ENCODE data around the gene NKX6-2. TPM values are rescaled to one million over a fixed set of nuclear protein-coding genes. Genes with fewer than 3 reads are reported as not detected.

Gene NKX6-2
- total RNA-seq, 4 donors from 2014 or later, result 0.14 TPM; not detected in 3

GRCh38 chr10:132740588-132740987, 45.4 kb downstream of the NKX6-2 start:
- no peak for TF ChIP-seq POLR2A (IDR thresholded peaks at IDR 0.05)
- TF ChIP-seq, protein P1, sequence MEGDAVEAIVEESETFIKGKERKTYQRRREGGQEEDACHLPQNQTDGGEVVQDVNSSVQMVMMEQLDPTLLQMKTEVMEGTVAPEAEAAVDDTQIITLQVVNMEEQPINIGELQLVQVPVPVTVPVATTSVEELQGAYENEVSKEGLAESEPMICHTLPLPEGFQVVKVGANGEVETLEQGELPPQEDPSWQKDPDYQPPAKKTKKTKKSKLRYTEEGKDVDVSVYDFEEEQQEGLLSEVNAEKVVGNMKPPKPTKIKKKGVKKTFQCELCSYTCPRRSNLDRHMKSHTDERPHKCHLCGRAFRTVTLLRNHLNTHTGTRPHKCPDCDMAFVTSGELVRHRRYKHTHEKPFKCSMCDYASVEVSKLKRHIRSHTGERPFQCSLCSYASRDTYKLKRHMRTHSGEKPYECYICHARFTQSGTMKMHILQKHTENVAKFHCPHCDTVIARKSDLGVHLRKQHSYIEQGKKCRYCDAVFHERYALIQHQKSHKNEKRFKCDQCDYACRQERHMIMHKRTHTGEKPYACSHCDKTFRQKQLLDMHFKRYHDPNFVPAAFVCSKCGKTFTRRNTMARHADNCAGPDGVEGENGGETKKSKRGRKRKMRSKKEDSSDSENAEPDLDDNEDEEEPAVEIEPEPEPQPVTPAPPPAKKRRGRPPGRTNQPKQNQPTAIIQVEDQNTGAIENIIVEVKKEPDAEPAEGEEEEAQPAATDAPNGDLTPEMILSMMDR (IDR thresholded peaks at IDR 0.05), result no peak
- no peaks in the 10 kb centered on the region for H3K9me3 ChIP-seq
- H3K4me3 ChIP-seq, result no peak overlapping the region
- H3K36me3 ChIP-seq, result no peaks in the 10 kb centered on the region
- no peaks in the 10 kb centered on the region for H3K27me3 ChIP-seq
- intact Hi-C loops (cut with DNase I; ENCODE audit: low total_unique reads), result no loop called here
- DNase-seq, result no peak
- no peak overlapping the region for H3K27ac ChIP-seq
- no peaks in the 10 kb centered on the region for H3K4me1 ChIP-seq

DNA sequence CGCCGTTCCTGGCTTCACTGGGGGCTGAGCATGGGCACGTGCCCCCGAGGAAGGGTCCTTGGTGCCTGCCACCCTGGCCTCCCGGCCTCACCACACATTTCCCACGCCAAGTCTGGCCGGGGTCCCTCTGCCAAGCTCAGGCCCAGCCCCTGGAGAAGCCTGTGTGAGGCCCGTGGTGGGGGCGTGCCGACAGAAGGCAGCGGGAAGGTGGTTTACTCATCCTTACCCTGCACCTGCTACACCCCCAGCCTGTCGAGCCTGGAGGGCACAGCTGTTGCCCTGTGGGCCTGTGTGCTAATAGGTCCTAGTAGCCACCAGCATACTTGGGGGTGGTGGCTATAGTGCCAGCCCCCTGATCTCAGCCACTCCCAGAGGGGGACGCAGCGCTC, 46.7 kb downstream of the NKX6-2 start:
- DNase-seq, result no peak
- Histone ChIP-seq H3K4me3 (no peak overlapping the region), H3K9me3 (no peaks in the 10 kb centered on the region), H3K36me3 (no peaks in the 10 kb centered on the region), H3K27ac (no peak overlapping the region), H3K4me1 (no peaks in the 10 kb centered on the region), H3K27me3 (no peaks in the 10 kb centered on the region)
- TF ChIP-seq, protein P1 (IDR thresholded peaks at IDR 0.05), result no peak
- no peak for TF ChIP-seq POLR2A (IDR thresholded peaks at IDR 0.05)
- intact Hi-C loops (cut with DNase I; ENCODE audit: low total_unique reads), result no loop called here

DNA sequence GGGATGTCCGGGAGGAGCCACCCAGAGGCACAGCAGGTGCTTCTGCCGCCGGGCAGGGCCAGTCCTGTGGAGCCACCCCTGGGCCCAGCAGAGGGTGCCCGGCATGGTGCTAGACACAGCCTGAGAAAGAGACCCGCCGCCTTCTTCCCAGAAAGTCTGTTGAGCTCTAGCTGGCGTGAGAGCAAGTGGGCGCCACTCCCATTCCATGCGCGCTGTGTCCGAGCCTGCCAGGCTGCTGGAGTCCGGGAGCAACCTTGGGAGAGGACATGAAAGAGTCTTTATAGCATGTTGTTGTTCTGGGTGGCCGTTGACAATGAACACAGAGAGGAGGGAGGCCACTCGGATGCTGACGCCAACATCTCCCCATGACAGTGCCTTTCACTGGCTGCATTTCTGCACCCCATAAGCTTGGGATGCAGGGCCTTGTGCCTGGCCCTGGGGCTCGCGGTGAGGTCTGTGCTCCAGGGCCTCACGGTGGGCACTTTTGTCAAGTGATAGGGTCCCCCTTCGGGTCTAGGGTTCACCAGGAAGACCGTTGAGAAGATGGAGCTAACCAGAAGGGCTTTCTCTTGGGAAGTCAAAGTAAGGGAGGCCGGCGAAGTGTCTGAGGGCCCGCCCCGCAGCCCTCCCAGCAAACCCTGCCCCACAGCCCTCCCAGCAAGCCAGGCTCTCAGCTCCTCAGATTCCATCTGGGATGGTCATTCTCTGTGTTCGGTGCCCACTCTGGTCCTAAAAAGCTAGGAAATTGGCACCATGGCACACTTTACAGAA, 47.3 kb downstream of the NKX6-2 start:
- Histone ChIP-seq H3K4me3 (no peak overlapping the region), H3K4me1 (no peaks in the 10 kb centered on the region), H3K36me3 (no peaks in the 10 kb centered on the region), H3K9me3 (no peaks in the 10 kb centered on the region), H3K27me3 (no peaks in the 10 kb centered on the region), H3K27ac (no peak overlapping the region)
- TF ChIP-seq POLR2A (IDR thresholded peaks at IDR 0.05), result no peak
- TF ChIP-seq, protein P1 (IDR thresholded peaks at IDR 0.05), result no peak
- DNase-seq, result no peak
- intact Hi-C loops (cut with DNase I; ENCODE audit: low total_unique reads), result no loop called here

DNA sequence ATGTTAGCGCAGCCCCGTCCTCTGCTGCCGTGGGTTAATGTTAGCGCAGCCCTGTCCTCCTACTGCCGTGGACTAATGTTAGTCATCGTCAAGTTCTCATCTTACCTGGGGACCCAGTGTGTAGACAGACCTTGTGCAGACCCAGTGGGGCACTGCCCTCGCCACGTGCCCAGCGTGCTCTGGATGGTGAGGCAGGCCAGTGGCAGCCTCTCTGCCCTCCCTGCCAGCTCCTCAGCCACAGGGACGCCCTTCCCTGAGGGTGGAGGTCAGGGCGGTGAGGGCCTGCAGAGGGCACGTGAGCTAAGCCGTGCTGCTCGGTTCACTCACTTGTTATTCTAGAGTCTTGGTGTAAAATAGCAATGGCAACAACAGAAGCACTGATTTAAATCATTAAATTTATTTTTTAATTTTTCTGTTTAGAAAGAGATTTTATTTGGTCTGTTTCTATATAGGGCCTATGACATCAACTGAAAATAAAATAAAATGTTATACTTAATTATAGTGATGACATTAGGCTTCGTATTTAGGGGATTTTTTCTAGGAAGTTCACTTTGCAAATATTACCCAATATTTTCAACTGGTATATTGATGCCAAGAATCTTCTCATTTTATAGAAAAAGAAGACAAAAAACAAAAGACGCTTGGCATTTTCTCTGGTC, 48.4 kb downstream of the NKX6-2 start:
- H3K4me1 ChIP-seq, result no peaks in the 10 kb centered on the region
- no peaks in the 10 kb centered on the region for H3K9me3 ChIP-seq

More for the DNA sequence above, 48.4 kb downstream of the NKX6-2 start:
- no peak overlapping the region for H3K27ac ChIP-seq
- H3K4me3 ChIP-seq, result no peak overlapping the region
- TF ChIP-seq POLR2A (IDR thresholded peaks at IDR 0.05), result no peak
- TF ChIP-seq, protein P1 (IDR thresholded peaks at IDR 0.05), result no peak
- H3K27me3 ChIP-seq, result no peaks in the 10 kb centered on the region
- H3K36me3 ChIP-seq, result no peaks in the 10 kb centered on the region
- no peak for DNase-seq
- intact Hi-C loops (cut with DNase I; ENCODE audit: low total_unique reads), result no loop called here

Measured in uterus (tissue), 4 donors.